GM21423 (cell line): ENCODE measurements around the gene VPREB1.
"Not testable (repeated sequence)": the region's sequence is repeated elsewhere in the genome, so short reads cannot be mapped to it uniquely, and the experiment has no call there.

ENCODE experiments used
- ATAC-seq: cut with Tn5 transposase; IDR thresholded peaks from one replicate; pipeline ENCODE4 v1.9.1; 2021; ENCODE audit warnings: mild to moderate bottlenecking, moderate library complexity; ENCODE audit not compliant: unreplicated experiment

Gene VPREB1

GRCh38 chr22:22244316-22245250 is at the start of gene VPREB1:
Gene VPREB1 (plus strand): TSS chr22:22244786. CDS start chr22:22244814, 28 bp downstream.
- ATAC-seq, result no peak

- no peak for ATAC-seq
Observed at GRCh38 chr22:22194931-22195264, 49.7 kb upstream of the VPREB1 start.

GRCh38 chr22:22195265-22196017 is 49.1 kb upstream of the VPREB1 start:
- ATAC-seq, result peak; percentile 75

- ATAC-seq, result peak; percentile 65
Observed at GRCh38 chr22:22196018-22196533, 48.5 kb upstream of the VPREB1 start.

GRCh38 chr22:22196833-22197477 is 47.6 kb upstream of the VPREB1 start:
- ATAC-seq, result no peak

GRCh38 chr22:22197993-22198402 is 46.6 kb upstream of the VPREB1 start:
- no peak for ATAC-seq

GRCh38 chr22:22198751-22199150 is 45.8 kb upstream of the VPREB1 start:
- ATAC-seq, result no peak

- no peak for ATAC-seq
Observed at GRCh38 chr22:22199634-22200033, 45.0 kb upstream of the VPREB1 start.

GRCh38 chr22:22200569-22201184 is 43.9 kb upstream of the VPREB1 start:
- no peak for ATAC-seq

GRCh38 chr22:22201185-22201929 is 43.2 kb upstream of the VPREB1 start:
- ATAC-seq, result no peak

- ATAC-seq, result no peak
Observed at GRCh38 chr22:22201930-22202343, 42.6 kb upstream of the VPREB1 start.

GRCh38 chr22:22203048-22203971 is 41.3 kb upstream of the VPREB1 start:
- no peak for ATAC-seq

GRCh38 chr22:22207845-22208564 is 36.6 kb upstream of the VPREB1 start:
- peak; percentile 71 for ATAC-seq

GRCh38 chr22:22208652-22209051 is 35.9 kb upstream of the VPREB1 start:
- no peak for ATAC-seq

GRCh38 chr22:22209080-22209640 is 35.4 kb upstream of the VPREB1 start:
- not testable (repeated sequence) for ATAC-seq

GRCh38 chr22:22210375-22210774 is 34.2 kb upstream of the VPREB1 start:
- peak; percentile 40 for ATAC-seq

- ATAC-seq, result no peak
Observed at GRCh38 chr22:22210889-22211833, 33.4 kb upstream of the VPREB1 start.
